22Rv1 (cell line): ENCODE data around the gene KIF22.
A peak's percentile ranks its signal among the peaks of the same experiment; 100 is the strongest.

Experiments used
- H3K27ac ChIP-seq: fragments of 450-650 bp; 2 replicates; pipeline ENCODE4 v1.5.1; 2017
- ZFX ChIP-seq: fragments of 450-650 bp; IDR thresholded peaks from 2 replicates; pipeline ENCODE4 v1.6.1; 2017; ENCODE audit warnings: antibody characterized with exemption, borderline replicate concordance
- TF ChIP-seq, protein P1 (sequence below): fragments of 450-650 bp; IDR thresholded peaks from 2 replicates; pipeline ENCODE4 v1.5.1; 2017; ENCODE audit warnings: mild to moderate bottlenecking

Gene KIF22

DNA sequence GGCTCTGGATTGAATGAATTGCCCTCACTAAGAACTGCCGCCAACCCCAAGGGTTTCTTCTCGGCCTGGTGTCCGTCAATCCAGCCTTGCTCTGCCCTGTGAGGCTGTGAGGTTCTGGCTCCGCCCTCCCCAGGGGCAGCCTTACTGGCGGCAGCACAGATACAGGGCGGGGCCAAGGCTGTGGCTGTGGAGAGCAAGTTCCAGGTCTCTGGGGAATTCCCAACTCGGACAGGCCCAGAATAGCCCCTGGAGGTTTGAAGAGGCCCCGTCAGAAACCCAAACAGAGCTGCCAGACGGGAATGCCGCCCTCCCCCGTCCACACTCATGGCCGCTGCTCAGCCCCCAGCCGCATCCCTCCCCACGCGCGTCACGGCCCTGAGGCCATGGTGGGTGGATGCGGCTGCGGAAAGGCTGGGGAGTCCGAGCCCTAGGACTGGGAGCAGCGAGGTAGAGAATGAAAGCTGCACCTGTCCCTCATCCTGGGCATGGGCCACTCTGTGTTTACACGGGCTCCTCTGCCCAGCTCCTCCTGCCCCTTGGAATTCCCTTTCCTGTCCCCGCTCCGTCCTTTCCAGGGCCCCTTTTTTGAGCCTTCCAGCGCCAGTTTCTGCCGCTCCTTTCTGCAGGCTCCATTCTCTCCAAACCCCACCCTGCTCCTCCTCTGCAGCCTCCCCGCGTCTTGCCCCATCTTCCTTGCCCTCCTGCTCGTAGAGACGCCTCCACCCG, 20.8 kb downstream of the KIF22 start:
- peak overlapping the region; percentile 100 for H3K27ac ChIP-seq
- TF ChIP-seq ZFX, result no peak
- TF ChIP-seq, protein P1, sequence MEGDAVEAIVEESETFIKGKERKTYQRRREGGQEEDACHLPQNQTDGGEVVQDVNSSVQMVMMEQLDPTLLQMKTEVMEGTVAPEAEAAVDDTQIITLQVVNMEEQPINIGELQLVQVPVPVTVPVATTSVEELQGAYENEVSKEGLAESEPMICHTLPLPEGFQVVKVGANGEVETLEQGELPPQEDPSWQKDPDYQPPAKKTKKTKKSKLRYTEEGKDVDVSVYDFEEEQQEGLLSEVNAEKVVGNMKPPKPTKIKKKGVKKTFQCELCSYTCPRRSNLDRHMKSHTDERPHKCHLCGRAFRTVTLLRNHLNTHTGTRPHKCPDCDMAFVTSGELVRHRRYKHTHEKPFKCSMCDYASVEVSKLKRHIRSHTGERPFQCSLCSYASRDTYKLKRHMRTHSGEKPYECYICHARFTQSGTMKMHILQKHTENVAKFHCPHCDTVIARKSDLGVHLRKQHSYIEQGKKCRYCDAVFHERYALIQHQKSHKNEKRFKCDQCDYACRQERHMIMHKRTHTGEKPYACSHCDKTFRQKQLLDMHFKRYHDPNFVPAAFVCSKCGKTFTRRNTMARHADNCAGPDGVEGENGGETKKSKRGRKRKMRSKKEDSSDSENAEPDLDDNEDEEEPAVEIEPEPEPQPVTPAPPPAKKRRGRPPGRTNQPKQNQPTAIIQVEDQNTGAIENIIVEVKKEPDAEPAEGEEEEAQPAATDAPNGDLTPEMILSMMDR, result no peak

DNA sequence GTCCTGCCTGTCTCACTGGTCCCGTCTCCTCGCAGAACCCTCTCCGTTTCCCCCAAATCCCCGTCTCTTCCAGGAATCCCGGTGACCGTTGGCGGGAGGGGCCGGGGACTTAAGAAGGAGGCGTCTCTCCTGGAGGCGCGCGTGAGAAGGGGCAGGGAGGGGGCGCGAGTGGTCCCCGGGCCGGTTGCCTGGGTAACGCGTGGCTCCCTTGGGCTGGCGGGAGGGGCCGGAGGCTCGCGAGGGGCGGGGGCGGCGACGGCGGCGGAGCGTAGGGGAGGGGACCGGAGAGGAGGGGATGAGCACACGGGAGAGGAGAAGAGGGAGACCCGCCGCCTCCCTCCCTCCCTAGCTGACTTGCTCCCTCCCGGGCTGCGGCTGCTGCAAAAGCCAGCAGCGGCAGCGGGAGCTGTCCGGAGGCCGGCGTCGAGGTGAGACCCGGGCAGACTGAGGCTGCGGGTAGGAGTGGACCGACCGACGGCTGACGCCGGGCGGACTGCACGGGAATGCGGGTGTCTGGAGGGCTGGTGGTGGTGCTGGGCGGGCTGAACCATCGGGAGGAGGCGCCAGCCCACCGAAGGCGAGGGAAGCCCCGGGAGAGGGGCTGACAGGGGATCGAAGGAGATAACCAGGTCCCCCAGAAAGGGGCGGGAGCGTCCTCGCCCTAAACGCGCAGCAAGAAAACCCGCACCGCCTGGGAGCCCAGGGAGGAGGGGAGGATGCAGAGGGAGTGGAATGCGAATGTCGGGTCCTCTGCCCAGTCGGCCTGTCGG, 21.5 kb downstream of the KIF22 start, which contains the start of gene PRRT2:
PRRT2 (plus strand) TSS at position 298 of the 770 bp plus-strand sequence. CDS start 862 bp downstream, outside the sequence.
- TF ChIP-seq, protein P1, result no peak
- TF ChIP-seq ZFX, result no peak
- peak within 1 kb of the TSS; percentile 100 for H3K27ac ChIP-seq

DNA sequence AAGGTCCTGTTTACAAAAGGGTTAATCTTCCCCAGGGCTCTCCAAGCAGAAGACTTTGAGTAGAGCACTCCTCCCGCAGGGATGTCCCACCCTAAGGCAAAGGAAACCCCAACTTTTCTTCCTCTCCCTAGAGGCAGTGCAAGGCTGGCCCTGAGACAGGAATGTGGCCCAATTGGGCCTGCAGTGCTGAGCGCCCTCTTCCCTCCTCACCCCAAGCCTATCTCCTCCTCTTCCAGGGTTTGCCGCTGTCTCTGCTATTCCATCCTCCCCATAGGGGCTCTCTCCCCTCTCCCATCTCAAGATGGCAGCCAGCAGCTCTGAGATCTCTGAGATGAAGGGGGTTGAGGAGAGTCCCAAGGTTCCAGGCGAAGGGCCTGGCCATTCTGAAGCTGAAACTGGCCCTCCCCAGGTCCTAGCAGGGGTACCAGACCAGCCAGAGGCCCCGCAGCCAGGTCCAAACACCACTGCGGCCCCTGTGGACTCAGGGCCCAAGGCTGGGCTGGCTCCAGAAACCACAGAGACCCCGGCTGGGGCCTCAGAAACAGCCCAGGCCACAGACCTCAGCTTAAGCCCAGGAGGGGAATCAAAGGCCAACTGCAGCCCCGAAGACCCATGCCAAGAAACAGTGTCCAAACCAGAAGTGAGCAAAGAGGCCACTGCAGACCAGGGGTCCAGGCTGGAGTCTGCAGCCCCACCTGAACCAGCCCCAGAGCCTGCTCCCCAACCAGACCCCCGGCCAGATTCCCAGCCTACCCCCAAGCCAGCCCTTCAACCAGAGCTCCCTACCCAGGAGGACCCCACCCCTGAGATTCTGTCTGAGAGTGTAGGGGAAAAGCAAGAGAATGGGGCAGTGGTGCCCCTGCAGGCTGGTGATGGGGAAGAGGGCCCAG, 22.4 kb downstream of the KIF22 start:
- TF ChIP-seq ZFX, result no peak
- TF ChIP-seq, protein P1, result no peak
- peak overlapping the region; percentile 100 for H3K27ac ChIP-seq

DNA sequence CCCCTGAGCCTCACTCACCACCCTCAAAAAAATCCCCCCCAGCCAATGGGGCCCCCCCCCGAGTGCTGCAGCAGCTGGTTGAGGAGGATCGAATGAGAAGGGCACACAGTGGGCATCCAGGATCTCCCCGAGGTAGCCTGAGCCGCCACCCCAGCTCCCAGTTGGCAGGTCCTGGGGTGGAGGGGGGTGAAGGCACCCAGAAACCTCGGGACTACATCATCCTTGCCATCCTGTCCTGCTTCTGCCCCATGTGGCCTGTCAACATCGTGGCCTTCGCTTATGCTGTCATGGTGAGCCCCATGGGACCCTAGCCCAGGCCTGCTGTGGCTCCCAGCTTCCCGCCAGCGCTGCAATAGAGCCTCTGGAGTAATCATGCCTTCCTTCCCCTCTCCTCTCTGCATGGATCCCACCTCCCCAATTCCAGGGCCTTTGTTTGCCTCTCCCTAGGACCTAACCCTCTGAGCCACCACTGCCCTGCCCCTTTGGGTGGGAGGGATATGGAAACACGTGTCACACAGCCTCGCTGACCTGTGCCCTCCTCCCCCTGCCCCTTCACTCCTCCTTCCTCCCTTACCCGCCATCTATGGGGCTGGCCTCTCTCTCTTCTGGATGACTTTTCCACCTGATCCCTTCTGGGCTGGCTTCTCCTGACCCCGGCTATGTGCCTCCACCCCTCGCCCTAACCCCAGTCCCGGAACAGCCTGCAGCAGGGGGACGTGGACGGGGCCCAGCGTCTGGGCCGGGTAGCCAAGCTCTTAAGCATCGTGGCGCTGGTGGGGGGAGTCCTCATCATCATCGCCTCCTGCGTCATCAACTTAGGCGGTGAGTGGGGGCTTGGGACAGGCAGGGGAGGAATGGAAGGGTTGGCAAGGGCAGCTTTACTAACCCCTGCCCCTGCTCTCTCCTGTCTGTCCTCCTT, 23.4 kb downstream of the KIF22 start:
- peak overlapping the region; percentile 100 for H3K27ac ChIP-seq
- TF ChIP-seq, protein P1, result no peak
- no peak for TF ChIP-seq ZFX

DNA sequence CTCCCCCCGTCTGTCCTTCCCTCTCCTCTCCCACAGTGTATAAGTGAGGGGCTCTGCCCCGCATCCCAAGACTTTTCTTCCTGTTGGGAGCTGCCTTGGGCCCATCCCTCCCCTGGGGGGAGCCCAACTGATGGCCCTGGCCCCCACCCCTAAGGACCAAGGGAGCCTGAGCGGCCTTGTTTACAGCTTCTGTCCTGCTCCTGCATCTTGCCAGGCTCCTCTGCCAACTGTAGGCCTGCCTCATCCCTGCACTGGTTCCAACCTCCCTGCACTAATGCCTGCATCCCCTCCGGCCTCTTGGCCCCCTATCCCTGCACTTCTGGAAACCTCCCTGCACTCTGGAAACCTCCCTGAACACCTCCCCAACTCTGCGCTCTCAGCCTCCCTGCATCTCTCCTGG, 24.0 kb downstream of the KIF22 start:
- H3K27ac ChIP-seq, result peak overlapping the region; percentile 100

More for the DNA sequence above, 24.0 kb downstream of the KIF22 start:
- TF ChIP-seq, protein P1, result no peak
- no peak for TF ChIP-seq ZFX
